HG02981 (cell line): Measurements from ENCODE around the gene ZC3H15.
"Not testable (repeated sequence)": the region's sequence is repeated elsewhere in the genome, so short reads cannot be mapped to it uniquely, and the experiment has no call there.

Source experiments
- ATAC-seq: cut with Tn5 transposase; IDR thresholded peaks from one replicate; pipeline ENCODE4 v1.9.1; 2021; ENCODE audit warnings: mild to moderate bottlenecking, moderate library complexity; ENCODE audit not compliant: unreplicated experiment

ZC3H15 gene

GRCh38 chr2:186485871-186486650 is at the start of gene ZC3H15:
Gene ZC3H15, plus strand, starts transcription at chr2:186486260. Its CDS starts 123 bp downstream, at chr2:186486383.
- ATAC-seq = peak; percentile 79

DNA sequence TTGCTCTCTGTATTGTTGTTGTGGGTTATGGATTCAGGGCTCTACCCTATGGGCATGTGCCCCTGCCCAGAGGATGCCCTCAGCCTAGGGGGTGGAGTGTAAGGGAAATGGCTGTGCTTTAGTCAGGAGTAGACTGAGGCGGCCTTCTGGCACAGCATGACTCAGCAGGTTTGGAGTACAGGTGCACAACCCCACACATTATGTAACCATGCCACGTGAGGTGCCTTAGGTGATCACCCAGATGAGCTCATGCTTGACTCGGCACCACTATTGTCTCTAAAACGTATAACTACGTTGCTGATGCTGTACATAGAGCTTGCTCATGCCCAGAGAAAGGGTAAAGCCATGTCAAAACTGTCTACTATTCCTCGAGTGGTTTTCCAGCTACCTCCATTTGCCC is 48.3 kb upstream of the ZC3H15 start:
- no peak for ATAC-seq

DNA sequence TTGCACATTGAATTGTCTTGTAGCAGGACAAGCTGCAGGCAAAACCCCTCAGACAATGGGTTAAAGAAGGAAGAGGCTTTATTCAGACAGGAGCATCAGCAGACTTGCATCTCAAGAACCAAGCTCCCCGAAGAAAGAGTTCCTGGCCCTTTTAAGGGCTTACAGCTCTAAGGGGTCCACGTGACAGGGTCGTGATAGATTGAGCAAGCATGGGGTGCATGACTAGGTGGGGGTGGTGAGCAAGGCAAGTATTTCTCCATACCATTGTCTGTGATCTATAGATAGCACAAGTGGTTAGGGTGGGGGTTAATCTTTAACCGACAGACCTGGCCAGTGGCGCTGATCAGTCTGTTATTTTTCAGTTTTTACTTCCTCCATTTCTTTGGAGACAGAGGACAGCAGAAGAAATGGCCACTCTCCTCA is 46.4 kb upstream of the ZC3H15 start:
- ATAC-seq = not testable (repeated sequence)

DNA sequence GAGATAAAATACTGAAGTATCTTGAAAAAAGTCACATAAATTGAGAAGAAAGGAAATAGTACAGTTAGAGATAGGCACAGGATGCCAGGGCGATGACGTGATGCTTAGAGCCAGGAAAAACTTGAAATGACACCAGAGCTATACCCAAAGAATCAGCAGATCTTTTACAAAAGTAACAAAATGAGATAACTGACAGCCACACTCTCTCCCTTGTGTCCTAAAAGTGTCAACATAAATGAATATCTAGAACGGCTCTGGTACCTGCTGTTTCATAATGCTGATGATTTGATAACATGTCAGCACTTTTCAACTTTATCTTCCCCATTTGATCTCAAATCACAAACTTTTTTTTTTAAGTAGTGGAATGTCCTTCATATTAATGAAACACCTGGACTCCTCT is 45.6 kb upstream of the ZC3H15 start:
- ATAC-seq = no peak

- ATAC-seq = no peak
These were observed 43.2 kb upstream of the ZC3H15 start for GRCh38 chr2:186442885-186443284.

DNA sequence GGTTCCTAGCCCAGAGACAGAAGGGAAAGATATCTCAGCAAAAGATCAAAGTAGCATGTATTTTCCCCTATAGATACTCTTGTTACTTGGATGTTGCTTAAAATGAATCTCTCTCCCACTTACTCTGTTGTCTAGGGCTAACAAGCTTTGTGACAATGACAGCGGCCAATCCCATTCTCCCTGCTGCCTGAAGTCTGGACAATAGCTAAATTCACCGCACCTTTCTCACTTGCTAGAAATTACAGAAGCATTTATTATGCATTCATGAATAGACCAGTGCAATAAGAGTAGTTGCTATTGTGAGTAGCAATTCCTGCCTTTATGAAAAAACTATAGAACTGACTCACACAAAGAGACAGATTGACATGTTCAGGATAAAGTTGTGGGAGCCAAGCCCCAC is 42.2 kb upstream of the ZC3H15 start:
- ATAC-seq = no peak

- no peak for ATAC-seq
These were observed 40.6 kb upstream of the ZC3H15 start for GRCh38 chr2:186445506-186445905.

- no peak for ATAC-seq
These were observed 30.4 kb upstream of the ZC3H15 start for GRCh38 chr2:186455613-186456012.

GRCh38 chr2:186456941-186457340 is 29.1 kb upstream of the ZC3H15 start:
- no peak for ATAC-seq

- ATAC-seq = no peak
These were observed 28.2 kb upstream of the ZC3H15 start for GRCh38 chr2:186457908-186458307.

DNA sequence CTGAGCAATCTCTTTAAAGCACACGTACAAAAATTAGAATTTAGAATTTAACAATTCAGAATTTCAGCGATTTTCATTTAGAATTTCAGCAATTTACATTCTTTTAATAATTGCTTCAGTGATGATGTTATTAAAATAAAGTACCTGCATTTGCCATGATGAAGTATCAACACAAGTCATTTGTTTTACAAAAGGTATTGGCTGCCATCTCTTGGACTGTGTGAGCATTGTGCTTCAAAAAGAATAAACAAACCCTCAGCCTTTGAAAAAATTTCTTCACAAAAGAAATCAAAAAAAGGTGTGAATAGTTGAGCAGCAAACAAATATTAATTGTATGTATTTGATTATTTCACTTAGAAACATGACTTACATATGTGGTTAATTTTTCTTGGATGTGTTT is 27.1 kb upstream of the ZC3H15 start:
- no peak for ATAC-seq

DNA sequence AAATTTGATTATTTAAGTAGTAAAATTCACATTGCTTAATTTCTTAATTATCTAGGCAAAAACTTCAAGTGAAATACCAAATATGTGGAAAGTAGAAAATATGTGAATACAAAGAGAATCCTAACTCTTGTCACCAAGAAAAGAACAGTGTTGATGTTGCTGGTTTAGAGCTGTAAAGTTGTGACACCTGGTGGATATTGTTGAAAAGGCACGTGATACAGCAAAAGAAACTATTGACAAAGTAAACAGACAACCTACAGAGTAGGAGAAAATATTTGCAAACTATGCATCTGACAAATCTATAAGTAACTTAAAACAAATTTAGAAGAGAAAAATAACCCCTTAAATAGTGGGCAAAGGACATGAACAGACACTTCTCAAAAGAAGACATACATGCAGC is 25.6 kb upstream of the ZC3H15 start:
- ATAC-seq = peak; percentile 85

GRCh38 chr2:186466743-186467142 is 19.3 kb upstream of the ZC3H15 start:
- ATAC-seq = no peak

GRCh38 chr2:186467421-186467820 is 18.6 kb upstream of the ZC3H15 start:
- no peak for ATAC-seq

GRCh38 chr2:186472722-186473493 is 13.2 kb upstream of the ZC3H15 start:
- ATAC-seq = not testable (repeated sequence)

GRCh38 chr2:186474239-186474638 is 11.8 kb upstream of the ZC3H15 start:
- not testable (repeated sequence) for ATAC-seq

- no peak for ATAC-seq
These were observed 8.3 kb upstream of the ZC3H15 start for GRCh38 chr2:186477790-186478189.

- no peak for ATAC-seq
These were observed 5.1 kb upstream of the ZC3H15 start for GRCh38 chr2:186480991-186481390.

- ATAC-seq = no peak
These were observed 1.9 kb upstream of the ZC3H15 start for GRCh38 chr2:186484062-186484735.

DNA sequence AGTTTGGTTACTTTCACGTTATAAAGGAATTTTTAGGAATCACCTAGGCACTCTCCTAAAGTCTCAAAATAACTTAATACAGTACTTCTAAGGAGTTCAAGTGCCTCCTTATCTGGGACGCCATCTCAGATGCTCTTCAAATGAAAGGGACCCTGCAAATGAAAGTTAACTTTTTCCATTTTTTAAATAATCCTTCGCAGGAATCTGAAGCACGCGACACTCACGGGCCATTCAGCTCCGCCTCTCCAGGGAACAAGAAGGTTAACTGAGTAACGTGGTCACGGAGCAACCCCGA is 537 bp upstream of the ZC3H15 start:
- ATAC-seq = no peak

- no peak for ATAC-seq
These were observed 889 bp downstream of the ZC3H15 start for GRCh38 chr2:186486651-186487647.
